H1 (cell line): ENCODE results near the gene HAS3. TPM values are rescaled to one million over a fixed set of nuclear protein-coding genes. Genes with fewer than 3 reads are reported as not detected.

Source experiments
- CTCF ChIA-PET: fragments of 300-600 bp; sonication (Branson Sonifier 250); formaldehyde crosslinking; loops from one replicate; lab custom pipeline; 2021; ENCODE audit not compliant: partially characterized antibody; lab: Charles Lee
- POLR2A ChIA-PET: fragments of 300-600 bp; sonication (Branson Sonifier 250); formaldehyde crosslinking; loops from one replicate; lab custom pipeline; 2021; ENCODE audit warnings: inconsistent platforms; ENCODE audit not compliant: partially characterized antibody; lab: Charles Lee
- DNase-seq, 2 experiments: peaks; one replicate each; pipeline versions ENCODE4 v3.0.0 to v3.0.0-alpha.2; 2010 to 2022; ENCODE audit warnings: low spot score in 2 of 2, low read depth in 1 of 2, mixed read lengths in 1 of 2
- FAIRE-seq: peaks from 2 replicates; lab custom pipeline; 2011; peaks lifted over from hg19 to GRCh38; lab: Jason Lieb, UNC
- H2AFZ ChIP-seq: 2 replicates; pipeline ENCODE4 v1.8.1; 2012; ENCODE audit warnings: low read length, inconsistent platforms
- H2AK5ac ChIP-seq: 2 replicates; pipeline ENCODE4 v1.6.1; 2013; ENCODE audit warnings: low read depth, low read length
- H2BK120ac ChIP-seq: replicated peaks from 2 replicates; pipeline ENCODE3; 2013; ENCODE audit warnings: low read depth, low read length, inconsistent platforms
- H2BK12ac ChIP-seq: 2 replicates; pipeline ENCODE4 v1.6.1; 2013; ENCODE audit warnings: low read depth, low read length
- H2BK15ac ChIP-seq: 2 replicates; pipeline ENCODE4 v1.6.1; 2013; ENCODE audit warnings: low read length
- H2BK20ac ChIP-seq: 2 replicates; pipeline ENCODE4 v1.6.1; 2013; ENCODE audit warnings: low read length
- H2BK5ac ChIP-seq: 2 replicates; pipeline ENCODE4 v1.6.1; 2013; ENCODE audit warnings: low read depth, low read length
- H3K14ac ChIP-seq: 2 replicates; pipeline ENCODE4 v1.6.1; 2013; ENCODE audit warnings: inconsistent platforms; ENCODE audit not compliant: insufficient read length
- H3K18ac ChIP-seq: 2 replicates; pipeline ENCODE4 v1.6.1; 2013; ENCODE audit warnings: low read length; ENCODE audit errors: extremely low read depth
- H3K23ac ChIP-seq: 2 replicates; pipeline ENCODE4 v1.6.1; 2013; ENCODE audit warnings: inconsistent platforms; ENCODE audit not compliant: insufficient read length
- H3K23me2 ChIP-seq: 2 replicates; pipeline ENCODE4 v1.6.1; 2013; ENCODE audit warnings: low read depth, low read length
- H3K27ac ChIP-seq: 2 replicates; pipeline ENCODE4 v1.6.1; 2011; ENCODE audit warnings: low read depth, low read length, inconsistent platforms
- H3K27me3 ChIP-seq, 4 experiments: replicated peaks in 1 of 4; 1 replicate in 1 of 4; 2 replicates in 3 of 4; pipeline versions ENCODE4 v1.6.1 to v1.8.1; 2011 to 2013; ENCODE audit warnings: low read length in 3 of 4, mild to moderate bottlenecking in 3 of 4, inconsistent platforms in 2 of 4, mixed read lengths in 2 of 4, moderate library complexity in 1 of 4; ENCODE audit not compliant: control insufficient read depth in 3 of 4, insufficient read depth in 3 of 4; ENCODE audit errors: extremely low read depth in 1 of 4
- H3K36me3 ChIP-seq, 4 experiments: 2 replicates each; pipeline versions ENCODE4 v1.6.1 to v1.8.1; 2011 to 2013; ENCODE audit warnings: mild to moderate bottlenecking in 4 of 4, low read length in 3 of 4, moderate library complexity in 2 of 4, control low read depth in 1 of 4, inconsistent platforms in 1 of 4; ENCODE audit not compliant: insufficient read depth in 4 of 4, control insufficient read depth in 2 of 4
- H3K4ac ChIP-seq: replicated peaks from 2 replicates; pipeline ENCODE3; 2013; ENCODE audit warnings: low read length, low read depth, mixed read lengths, inconsistent platforms; ENCODE audit not compliant: insufficient read length
- H3K4me1 ChIP-seq, 4 experiments: replicated peaks in 1 of 4; 1 replicate in 1 of 4; 2 replicates in 3 of 4; pipeline versions ENCODE4 v1.6.1 to v1.8.1; 2011 to 2013; ENCODE audit warnings: low read length in 3 of 4, inconsistent platforms in 2 of 4, mixed read lengths in 1 of 4; ENCODE audit not compliant: insufficient read depth in 4 of 4, control insufficient read depth in 3 of 4
- H3K4me2 ChIP-seq, 2 experiments: 2 replicates each; pipeline versions ENCODE4 v1.6.1 to v1.8.1; 2011 to 2013; ENCODE audit warnings: low read depth in 2 of 2, low read length in 2 of 2, control low read depth in 1 of 2, inconsistent platforms in 1 of 2, mild to moderate bottlenecking in 1 of 2; ENCODE audit not compliant: insufficient read depth in 1 of 2
- H3K4me3 ChIP-seq, 4 experiments: fragments of 200-600, 300-600 bp in 1 of 4; sonication (generic), shearing (Covaris generic), sonication (Bioruptor Twin) in 1 of 4; 2 replicates each; pipeline versions ENCODE4 v1.5.1 to v1.8.1; 2011 to 2016; ENCODE audit warnings: low read length in 4 of 4, low read depth in 3 of 4, control low read depth in 2 of 4, inconsistent platforms in 2 of 4, mild to moderate bottlenecking in 2 of 4, mixed read lengths in 1 of 4, moderate library complexity in 1 of 4; ENCODE audit not compliant: insufficient read depth in 2 of 4; ENCODE audit errors: extremely low read depth in 1 of 4
- H3K56ac ChIP-seq: replicated peaks from 2 replicates; pipeline ENCODE3; 2013; ENCODE audit warnings: low read depth, mild to moderate bottlenecking, mixed read lengths, low read length, inconsistent platforms; ENCODE audit not compliant: insufficient read length
- H3K79me1 ChIP-seq: 2 replicates; pipeline ENCODE4 v1.6.1; 2013; ENCODE audit warnings: low read depth, low read length, control low read depth
- H3K79me2 ChIP-seq, 2 experiments: 2 replicates each; pipeline versions ENCODE4 v1.6.1 to v1.8.1; 2012 to 2013; ENCODE audit warnings: low read length in 2 of 2, mild to moderate bottlenecking in 2 of 2, inconsistent platforms in 1 of 2; ENCODE audit not compliant: insufficient read depth in 2 of 2, control insufficient read depth in 1 of 2
- H3K9ac ChIP-seq, 4 experiments: replicated peaks in 1 of 4; 1 replicate in 1 of 4; 2 replicates in 3 of 4; pipeline versions ENCODE4 v1.6.1 to v1.8.1; 2011 to 2013; ENCODE audit warnings: low read depth in 3 of 4, low read length in 3 of 4, control low read depth in 2 of 4, mild to moderate bottlenecking in 2 of 4, moderate library complexity in 2 of 4, inconsistent platforms in 1 of 4; ENCODE audit errors: extremely low read depth in 1 of 4
- H3K9me3 ChIP-seq, 2 experiments: 2 replicates each; pipeline versions ENCODE4 v1.6.1 to v1.8.1; 2012 to 2013; ENCODE audit warnings: mild to moderate bottlenecking in 2 of 2, moderate library complexity in 2 of 2, control low read depth in 1 of 2, inconsistent platforms in 1 of 2, low read depth in 1 of 2, low read length in 1 of 2, mixed read lengths in 1 of 2; ENCODE audit not compliant: insufficient read depth in 2 of 2
- H4K20me1 ChIP-seq, 2 experiments: replicated peaks in 1 of 2; 2 replicates each; pipeline versions ENCODE3 to v1.8.1; 2011 to 2013; ENCODE audit warnings: inconsistent platforms in 2 of 2, low read length in 2 of 2, mild to moderate bottlenecking in 1 of 2; ENCODE audit not compliant: insufficient read depth in 2 of 2, control insufficient read depth in 1 of 2
- H4K5ac ChIP-seq: 2 replicates; pipeline ENCODE4 v1.6.1; 2013; ENCODE audit warnings: low read length, low read depth, mixed read lengths, inconsistent platforms; ENCODE audit not compliant: insufficient read length
- H4K8ac ChIP-seq: 2 replicates; pipeline ENCODE4 v1.8.0; 2013; ENCODE audit warnings: mild to moderate bottlenecking, moderate library complexity, low read length, inconsistent platforms; ENCODE audit not compliant: insufficient read depth; ENCODE audit errors: extremely low read depth
- H4K91ac ChIP-seq: replicated peaks from 2 replicates; pipeline ENCODE3; 2013; ENCODE audit warnings: low read length, mixed read lengths, inconsistent platforms; ENCODE audit not compliant: insufficient read length
- GTF2F1 ChIP-seq: IDR thresholded peaks from 2 replicates; pipeline ENCODE4 v1.6.1; 2012; ENCODE audit warnings: low read depth, low read length, improper control_type of control experiment, borderline replicate concordance
- KDM4A ChIP-seq: IDR thresholded peaks from one replicate; pipeline ENCODE4 v1.7.1; 2012; ENCODE audit warnings: low read depth, mild to moderate bottlenecking, moderate library complexity, low read length, inconsistent platforms; ENCODE audit not compliant: severe bottlenecking
- TBP ChIP-seq: IDR thresholded peaks from 2 replicates; pipeline ENCODE4 v1.6.1; 2011; ENCODE audit warnings: low read depth, low read length, improper control_type of control experiment
- WGBS, 2 experiments: shearing (Covaris generic) in 1 of 2; methylation state at CpG; one replicate each; pipeline versions ENCODE4 v1.1.6 to v1.1.7; 2013 to 2015; ENCODE audit warnings: low lambda C conversion rate in 2 of 2, mixed read lengths in 2 of 2, inconsistent platforms in 1 of 2, low coverage in 1 of 2, missing lambda C conversion rate in 1 of 2; ENCODE audit not compliant: insufficient replicate concordance in 2 of 2, insufficient coverage in 1 of 2, insufficient read length in 1 of 2; ENCODE audit errors: extremely low coverage in 1 of 2, missing lambda C conversion rate in 1 of 2; 5-methylcytosine and 5-hydroxymethylcytosine counted together
- polyA plus RNA-seq, 7 experiments: library from polyadenylated mRNA; depleted of rRNA in 3 of 7; stranded (reverse) in 5 of 7; unstranded in 2 of 7; fragments of >200 nt in 5 of 7; fragments of 200-250 nt in 2 of 7; gene quantifications; 1 replicate in 5 of 7; 2 replicates in 1 of 7; 4 replicates in 1 of 7; pipeline versions ENCODE4 v1.2.1 to v1.2.3, GENCODE V29; 2011 to 2013; ENCODE audit warnings: missing spikeins in 2 of 7, mixed read lengths in 2 of 7
- total RNA-seq: library from RNA; stranded (reverse); fragmentation: NEBNext Ultra II Directional; extraction: Animal tissue kit (Norgen Biotek cat#: 25700); gene quantifications from 2 replicates; pipeline ENCODE4 v1.2.1, GENCODE V29; 2021

Gene HAS3
- total and polyA plus RNA-seq, 2 of the 8 experiments (the other 6 are each of a cell fraction or from before 2014, with no cell fraction given), result 32.1 to 69.6 TPM

DNA sequence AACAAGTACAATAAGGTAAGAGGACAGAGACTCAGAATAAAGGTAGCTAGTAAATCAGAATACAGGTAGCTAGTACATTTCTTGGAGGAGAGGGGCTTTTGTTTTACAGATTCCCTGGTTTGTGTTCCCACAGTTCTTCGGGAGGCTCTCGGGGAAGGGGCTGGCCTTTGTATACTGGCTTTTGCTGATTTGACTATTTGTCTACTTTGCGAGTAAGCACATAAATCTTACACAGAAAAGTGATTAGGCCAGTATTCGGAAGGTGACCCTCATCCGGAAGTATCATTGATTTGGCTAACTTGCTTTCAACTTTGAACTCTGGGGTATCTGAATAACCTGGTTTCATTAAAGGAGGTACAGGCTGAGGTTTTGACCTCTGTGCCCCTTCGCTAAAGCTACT is 60.1 kb downstream of the HAS3 start:
- H3K27ac ChIP-seq, result no peak overlapping the region
- no peak overlapping the region for H4K91ac ChIP-seq
- DNase-seq (no peak), FAIRE-seq (no peak)
- no peak overlapping the region for H4K8ac ChIP-seq
- H3K36me3 ChIP-seq, result peaks cover 35 to 77% (median 59%) of the 10 kb centered on the region in 4 experiments
- H2BK20ac ChIP-seq, result no peak overlapping the region
- H3K79me1 ChIP-seq, result no peaks in the 10 kb centered on the region
- H3K4me2 ChIP-seq, result no peak overlapping the region
- no peak overlapping the region for H3K23ac ChIP-seq
- H2AK5ac ChIP-seq, result no peak overlapping the region
- H2BK15ac ChIP-seq, result no peak overlapping the region
- H3K14ac ChIP-seq, result no peak overlapping the region
- H2BK120ac ChIP-seq, result no peak overlapping the region
- WGBS, 2 experiments, result 92% methylated on average over 6 of the region's 6 CpGs; no CpG with 5 or more reads in 1 of the 2 experiments
- no peak overlapping the region for H3K4ac ChIP-seq
- CTCF ChIA-PET, result interaction anchor here (2.0 to 6.9 kb wide), 2 partner anchors 16 to 120 kb away, joined by 7 to 50 read pairs; no protein-coding TSS in a partner anchor
- H3K4me1 ChIP-seq, result no peaks in the 10 kb centered on the region; a peak in 1 of 7 replicates
- TF ChIP-seq KDM4A (no peak), GTF2F1 (no peak), TBP (no peak)
- H3K56ac ChIP-seq, result no peak overlapping the region
- no peaks in the 10 kb centered on the region for H3K23me2 ChIP-seq
- POLR2A ChIA-PET, result interaction anchor here (1.1 to 1.5 kb wide), 2 partner anchors 30 to 157 kb away, joined by 3 read pairs; no protein-coding TSS in a partner anchor
- no peak overlapping the region for H2BK12ac ChIP-seq
- H4K5ac ChIP-seq, result no peak overlapping the region
- H3K79me2 ChIP-seq, result no peaks in the 10 kb centered on the region
- no peak overlapping the region for H3K18ac ChIP-seq
- no peak overlapping the region for H2AFZ ChIP-seq
- no peaks in the 10 kb centered on the region for H3K9me3 ChIP-seq
- H3K27me3 ChIP-seq, result no peaks in the 10 kb centered on the region
- H4K20me1 ChIP-seq, result no peaks in the 10 kb centered on the region
- H3K4me3 ChIP-seq, result no peak overlapping the region
- H2BK5ac ChIP-seq, result no peak overlapping the region
- H3K9ac ChIP-seq, result no peak overlapping the region
